Tibial nerve (tissue), 4 donors: ENCODE results near the gene RFK. TPM values are rescaled to one million over a fixed set of nuclear protein-coding genes. Genes with fewer than 3 reads are reported as not detected.

ENCODE experiments used
- DNase-seq, 2 donors: peaks; one replicate each; pipeline ENCODE4 v3.0.0-alpha.2; 2019; ENCODE audit warnings: low spot score in 2 of 2
- H3K27ac ChIP-seq, 4 donors: fragments of 200-600 bp; sonication (generic) in 3 of 4; one replicate each; pipeline ENCODE4 v1.5.1; 2017 to 2019; ENCODE audit warnings: mild to moderate bottlenecking in 1 of 4
- H3K27me3 ChIP-seq, 2 donors: fragments of 200-600 bp; sonication (generic) in 1 of 2; one replicate each; pipeline versions ENCODE4 v1.5.1 to v1.6.0; 2017 to 2019
- H3K36me3 ChIP-seq, 3 donors: fragments of 200-600 bp; sonication (generic); one replicate each; pipeline ENCODE4 v1.5.1; 2018 to 2019
- H3K4me1 ChIP-seq, 4 donors: fragments of 200-600 bp; sonication (generic) in 3 of 4; one replicate each; pipeline ENCODE4 v1.5.1; 2017 to 2019
- H3K4me3 ChIP-seq, 4 donors: fragments of 200-600 bp; sonication (generic) in 3 of 4; one replicate each; pipeline ENCODE4 v1.5.1; 2017 to 2019; ENCODE audit warnings: mild to moderate bottlenecking in 1 of 4, moderate library complexity in 1 of 4
- H3K9me3 ChIP-seq, 4 donors: fragments of 200-600 bp; sonication (generic) in 3 of 4; one replicate each; pipeline ENCODE4 v1.5.1; 2017 to 2019
- CTCF ChIP-seq, 5 experiments: fragments of 200-600 bp in 3 of 5; fragments of 450-650 bp in 2 of 5; sonication (generic) in 3 of 5; IDR thresholded peaks; one replicate each; pipeline ENCODE4 v1.5.1; 2016 to 2019; ENCODE audit warnings: antibody characterized with exemption in 5 of 5, mild to moderate bottlenecking in 3 of 5, moderate library complexity in 2 of 5
- EP300 ChIP-seq, 2 donors: sonication (generic); formaldehyde crosslinking; IDR thresholded peaks; one replicate each; pipeline ENCODE4 v1.6.1; 2017; ENCODE audit warnings: antibody characterized with exemption in 2 of 2, mild to moderate bottlenecking in 1 of 2
- POLR2A ChIP-seq, 2 donors: fragments of 450-650 bp; IDR thresholded peaks; one replicate each; pipeline ENCODE4 v1.6.1; 2017; ENCODE audit warnings: antibody characterized with exemption in 2 of 2, mild to moderate bottlenecking in 2 of 2, moderate library complexity in 2 of 2
- WGBS, 2 donors: methylation state at CpG; one replicate each; pipeline ENCODE4 v1.1.5; 2018; 5-methylcytosine and 5-hydroxymethylcytosine counted together
- total RNA-seq, 4 donors: library from RNA; depleted of rRNA; stranded (reverse); fragments of >200 nt; gene quantifications; one replicate each; pipeline ENCODE4 v1.1.0, GENCODE V29; 2016

RFK gene
- total RNA-seq, 4 donors from 2014 or later = 8.8 to 11.4 (median 9.9) TPM

DNA sequence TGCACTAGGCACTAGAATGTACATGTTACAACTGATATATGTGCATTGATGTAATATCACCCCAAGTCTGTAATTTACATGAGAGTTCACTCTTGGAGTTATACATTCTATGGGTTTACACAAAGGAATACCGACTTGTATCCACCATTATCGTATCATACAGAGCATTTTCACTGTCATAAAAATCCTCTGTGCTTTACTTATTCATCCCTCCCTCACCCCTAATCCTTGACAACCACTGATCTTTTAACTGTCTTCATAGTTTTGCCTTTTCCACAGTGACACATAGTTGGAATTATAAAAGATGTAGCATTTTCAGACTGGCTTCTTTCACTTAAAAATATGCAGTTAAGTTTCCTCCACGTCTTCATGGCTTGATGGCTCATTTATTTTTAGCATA is 11.1 kb upstream of the RFK start:
- no peak for DNase-seq
- Histone ChIP-seq H3K27me3 (no peaks in the 10 kb centered on the region), H3K4me3 (no peak overlapping the region), H3K36me3 (no peaks in the 10 kb centered on the region), H3K9me3 (no peaks in the 10 kb centered on the region), H3K27ac (no peak overlapping the region), H3K4me1 (peaks cover 0 to 7% (median 3%) of the 10 kb centered on the region in 4 donors)
- TF ChIP-seq POLR2A (IDR thresholded peaks at IDR 0.05) = no peak
- no peak for TF ChIP-seq EP300 (IDR thresholded peaks at IDR 0.05)
- no peak for TF ChIP-seq CTCF (IDR thresholded peaks at IDR 0.05)
- WGBS, 2 donors = 57 to 59% methylated on average over 3 of the region's 3 CpGs

GRCh38 chr9:76404401-76404800 is 10.2 kb upstream of the RFK start:
- TF ChIP-seq CTCF (IDR thresholded peaks at IDR 0.05) (no peak), POLR2A (IDR thresholded peaks at IDR 0.05) (no peak), EP300 (IDR thresholded peaks at IDR 0.05) (no peak)
- peaks cover 0 to 7% (median 3%) of the 10 kb centered on the region in 4 donors for H3K4me1 ChIP-seq
- no peaks in the 10 kb centered on the region for H3K9me3 ChIP-seq
- DNase-seq = no peak
- no peaks in the 10 kb centered on the region for H3K36me3 ChIP-seq
- H3K27ac ChIP-seq = no peak overlapping the region
- WGBS, 2 donors = 57 to 65% methylated on average over 1 of the region's 1 CpG
- H3K4me3 ChIP-seq = no peak overlapping the region
- H3K27me3 ChIP-seq = no peaks in the 10 kb centered on the region

DNA sequence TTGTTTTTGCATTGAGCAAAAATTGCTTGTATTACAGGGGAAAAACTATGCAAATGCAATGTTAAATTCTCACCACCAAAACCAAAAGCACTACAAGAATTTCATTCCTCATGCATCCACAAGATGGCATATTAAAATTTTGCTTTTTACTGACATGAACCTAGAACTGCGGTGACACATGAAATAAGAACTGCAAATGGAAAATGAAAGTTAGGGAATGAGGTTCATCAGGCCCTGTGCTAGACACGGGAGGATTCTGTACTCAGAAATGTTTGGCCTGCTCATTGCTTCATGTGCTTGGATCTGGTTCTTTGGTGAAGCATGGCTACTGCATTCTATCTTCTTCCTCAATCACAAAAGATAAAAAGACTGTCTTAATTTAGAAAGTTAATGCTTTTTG is 9.1 kb upstream of the RFK start:
- Histone ChIP-seq H3K27me3 (no peaks in the 10 kb centered on the region), H3K27ac (peak overlapping the region in 3 of 4 donors; percentile 21 to 38 (median 28)), H3K4me3 (peak overlapping the region in 1 of 4 donors; percentile 5), H3K4me1 (peaks cover 0 to 7% (median 3%) of the 10 kb centered on the region in 4 donors), H3K9me3 (no peaks in the 10 kb centered on the region), H3K36me3 (no peaks in the 10 kb centered on the region)
- TF ChIP-seq CTCF (IDR thresholded peaks at IDR 0.05) (peak; percentile 37 to 70 (median 56)), EP300 (IDR thresholded peaks at IDR 0.05) (no peak)
- WGBS, 2 donors = 2 to 3% methylated on average over 2 of the region's 2 CpGs
- peak in 1 of 2 donors; percentile 12 for DNase-seq

DNA sequence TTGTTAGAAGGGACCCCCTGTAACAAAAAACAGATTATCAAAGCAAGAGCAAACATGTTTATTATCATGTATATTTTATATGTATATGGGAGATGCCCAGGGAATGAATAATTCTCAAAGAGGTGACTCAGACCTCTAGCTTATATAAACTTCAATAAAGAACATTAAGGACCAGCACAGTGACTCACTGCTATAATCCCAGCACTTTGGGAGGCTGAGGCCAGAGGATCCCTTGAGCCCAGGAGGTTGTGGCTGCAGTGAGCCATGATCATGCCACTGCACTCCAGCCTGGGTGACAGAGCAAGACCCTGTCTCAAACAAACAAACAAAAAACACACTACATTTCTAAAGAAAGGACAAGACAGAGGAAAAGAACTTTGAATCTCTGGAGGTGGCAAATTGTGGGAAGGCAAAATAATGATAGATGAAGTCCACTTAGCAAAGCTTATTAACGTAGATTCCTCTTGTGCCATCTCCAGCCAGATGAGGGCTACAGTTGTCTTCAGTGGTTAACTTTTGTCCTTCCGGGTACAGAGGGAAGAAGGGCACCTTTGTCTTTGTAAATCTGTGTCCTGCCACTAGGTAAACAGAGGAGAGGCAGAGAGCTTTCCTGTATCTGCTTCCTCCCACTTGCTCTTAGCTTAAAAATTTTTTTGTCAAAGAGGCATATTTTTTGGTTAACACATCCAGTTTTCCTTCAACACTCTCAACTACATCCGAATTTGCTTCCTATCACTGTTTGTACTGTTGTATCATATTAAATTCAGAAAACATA is 7.5 kb upstream of the RFK start:
- TF ChIP-seq EP300 (IDR thresholded peaks at IDR 0.05) = no peak
- TF ChIP-seq CTCF (IDR thresholded peaks at IDR 0.05) = no peak
- no peak for TF ChIP-seq POLR2A (IDR thresholded peaks at IDR 0.05)
- no peak overlapping the region for H3K27ac ChIP-seq

GRCh38 chr9:76401176-76401575 is 7.0 kb upstream of the RFK start:
- H3K27ac ChIP-seq = no peak overlapping the region
- no peaks in the 10 kb centered on the region for H3K27me3 ChIP-seq
- no peak overlapping the region for H3K4me3 ChIP-seq
- peaks cover 0 to 7% (median 3%) of the 10 kb centered on the region in 4 donors for H3K4me1 ChIP-seq
- TF ChIP-seq POLR2A (IDR thresholded peaks at IDR 0.05) = no peak
- no peak for TF ChIP-seq CTCF (IDR thresholded peaks at IDR 0.05)
- no peak for TF ChIP-seq EP300 (IDR thresholded peaks at IDR 0.05)
- no peaks in the 10 kb centered on the region for H3K9me3 ChIP-seq
- no peak for DNase-seq
- no peaks in the 10 kb centered on the region for H3K36me3 ChIP-seq
- 83 to 96% methylated on average over 2 of the region's 2 CpGs for WGBS, 2 donors

More for the DNA sequence above, 7.5 kb upstream of the RFK start:
- Histone ChIP-seq H3K4me3 (no peak overlapping the region), H3K9me3 (no peaks in the 10 kb centered on the region), H3K36me3 (no peaks in the 10 kb centered on the region), H3K4me1 (peaks cover 0 to 7% (median 3%) of the 10 kb centered on the region in 4 donors), H3K27me3 (no peaks in the 10 kb centered on the region)
- DNase-seq = no peak
- 64 to 78% methylated on average over 3 of the region's 3 CpGs for WGBS, 2 donors
